A549 (cell line): ENCODE results near the gene GFM1. TPM values are rescaled to one million over a fixed set of nuclear protein-coding genes. Genes with fewer than 3 reads are reported as not detected.

Experiments
- ATAC-seq, 2 experiments: fragments of 200-7000 bp in 1 of 2; fragments of >200 bp in 1 of 2; cut with Nextera tagmentation in 1 of 2; cut with Tn5 transposase in 1 of 2; 3 replicates each; pipeline versions ENCODE4 v1.8.0 to v1.9.1; 2018 to 2020; ENCODE audit warnings: mild to moderate bottlenecking in 1 of 2, moderate library complexity in 1 of 2
- CTCF ChIA-PET: fragments of 300-600 bp; sonication (Branson Sonifier 250); formaldehyde crosslinking; extraction: SDS; loops from one replicate; lab custom pipeline; 2021; ENCODE audit warnings: antibody characterized with exemption, inconsistent platforms; lab: Yijun Ruan, JAX
- POLR2A ChIA-PET: fragments of 350-600 bp; formaldehyde crosslinking; extraction: SDS; loops from one replicate; lab custom pipeline; 2021; ENCODE audit warnings: antibody characterized with exemption, inconsistent platforms; lab: Yijun Ruan, JAX
- DNase-seq, 2 experiments: peaks; one replicate each; pipeline versions ENCODE4 v3.0.0 to v3.0.0-alpha.2; 2011 to 2016; ENCODE audit warnings: low read depth in 1 of 2, low spot score in 1 of 2
- FAIRE-seq: peaks from 2 replicates; lab custom pipeline; 2011; peaks lifted over from hg19 to GRCh38; lab: Jason Lieb, UNC
- H3K27ac ChIP-seq, 2 experiments: fragments of >200 bp; sonication (Bioruptor Twin); formaldehyde crosslinking; 3 replicates each; pipeline ENCODE4 v1.5.1; 2016 to 2017
- H3K4me1 ChIP-seq: fragments of >200 bp; sonication (Bioruptor Twin); formaldehyde crosslinking; 3 replicates; pipeline ENCODE4 v1.6.1; 2016
- H3K4me2 ChIP-seq: fragments of >200 bp; sonication (Bioruptor Twin); formaldehyde crosslinking; 3 replicates; pipeline ENCODE4 v1.6.1; 2016
- H3K4me3 ChIP-seq: fragments of >200 bp; sonication (Bioruptor Twin); formaldehyde crosslinking; 3 replicates; pipeline ENCODE4 v1.5.1; 2016
- H3K9me3 ChIP-seq: fragments of >200 bp; sonication (Bioruptor Twin); formaldehyde crosslinking; 3 replicates; pipeline ENCODE4 v1.6.1; 2016
- BCL3 ChIP-seq: fragments of >200 bp; sonication (Bioruptor Twin); formaldehyde crosslinking; IDR thresholded peaks from 3 replicates; pipeline ENCODE4 v1.6.1; 2016
- CEBPB ChIP-seq, 2 experiments: fragments of >200 bp in 1 of 2; sonication (Bioruptor Twin) in 1 of 2; formaldehyde crosslinking in 1 of 2; IDR thresholded peaks; 2 replicates each; pipeline ENCODE4 v1.6.1; 2012 to 2016
- CHD2 ChIP-seq: fragments of 150-350 bp; IDR thresholded peaks from 2 replicates; pipeline ENCODE4 v1.6.1; 2014; ENCODE audit warnings: low read length; ENCODE audit not compliant: partially characterized antibody
- CTCF ChIP-seq: fragments of >200 bp; sonication (Bioruptor Twin); formaldehyde crosslinking; IDR thresholded peaks from 3 replicates; pipeline ENCODE4 v1.5.1; 2016
- E2F6 ChIP-seq: IDR thresholded peaks from 2 replicates; pipeline ENCODE4 v1.6.1; 2012; ENCODE audit warnings: low read depth, borderline replicate concordance
- ESRRA ChIP-seq: fragments of 150-350 bp; IDR thresholded peaks from 2 replicates; pipeline ENCODE4 v1.6.1; 2014; ENCODE audit warnings: mild to moderate bottlenecking, low read length, borderline replicate concordance
- FOSB ChIP-seq: fragments of 250-450 bp; sonication (Bioruptor Pico); IDR thresholded peaks from 2 replicates; pipeline ENCODE4 v1.5.0; 2020; ENCODE audit warnings: mild to moderate bottlenecking, moderate library complexity
- FOSL2 ChIP-seq, 2 experiments: fragments of 450-650 bp in 1 of 2; fragments of >200 bp in 1 of 2; sonication (Bioruptor Twin) in 1 of 2; formaldehyde crosslinking; IDR thresholded peaks; 2 replicates each; pipeline versions ENCODE4 v1.5.0 to v1.6.1; 2016 to 2020; ENCODE audit warnings: mild to moderate bottlenecking in 1 of 2, moderate library complexity in 1 of 2
- GATA3 ChIP-seq: IDR thresholded peaks from 2 replicates; pipeline ENCODE4 v1.6.1; 2012; ENCODE audit warnings: borderline replicate concordance
- HDAC2 ChIP-seq: fragments of 200-600 bp; sonication (generic); IDR thresholded peaks from 2 replicates; pipeline ENCODE4 v1.6.1; 2016
- HEYL ChIP-seq: fragments of 250-450 bp; sonication (Bioruptor Pico); IDR thresholded peaks from 2 replicates; pipeline ENCODE4 v1.8.0; 2021; ENCODE audit warnings: mild to moderate bottlenecking, moderate library complexity
- HOXA7 ChIP-seq: fragments of 250-450 bp; sonication (Bioruptor Pico); IDR thresholded peaks from 2 replicates; pipeline ENCODE4 v1.5.0; 2020; ENCODE audit warnings: mild to moderate bottlenecking, moderate library complexity
- HOXB5 ChIP-seq: fragments of 250-450 bp; sonication (Bioruptor Pico); IDR thresholded peaks from 2 replicates; pipeline ENCODE4 v1.5.0; 2020; ENCODE audit warnings: mild to moderate bottlenecking, moderate library complexity
- JUN ChIP-seq, 2 experiments: fragments of >200 bp; sonication (Bioruptor Twin); formaldehyde crosslinking; IDR thresholded peaks; 2 replicates in 1 of 2; 3 replicates in 1 of 2; pipeline ENCODE4 v1.6.1; 2016 to 2017
- MAX ChIP-seq: IDR thresholded peaks from 2 replicates; pipeline ENCODE4 v1.6.1; 2012
- MAZ ChIP-seq: fragments of 150-350 bp; IDR thresholded peaks from 2 replicates; pipeline ENCODE4 v1.6.1; 2014; ENCODE audit warnings: antibody characterized with exemption, low read depth, low read length, borderline replicate concordance
- NPAS2 ChIP-seq: fragments of 250-450 bp; sonication (Bioruptor Pico); IDR thresholded peaks from 2 replicates; pipeline ENCODE4 v1.8.0; 2022; ENCODE audit warnings: mild to moderate bottlenecking, moderate library complexity, borderline replicate concordance
- PBX3 ChIP-seq: IDR thresholded peaks from 2 replicates; pipeline ENCODE4 v1.6.1; 2012
- PHF8 ChIP-seq: fragments of 200-600 bp; sonication (generic); IDR thresholded peaks from 2 replicates; pipeline ENCODE4 v1.6.1; 2016; ENCODE audit warnings: low read depth, mild to moderate bottlenecking, antibody characterized with exemption, moderate library complexity, borderline replicate concordance
- POLR2A ChIP-seq: IDR thresholded peaks from 2 replicates; pipeline ENCODE4 v1.6.1; 2012; ENCODE audit warnings: mild to moderate bottlenecking, low read length
- RAD21 ChIP-seq, 2 experiments: fragments of >200 bp in 1 of 2; sonication (Bioruptor Twin) in 1 of 2; formaldehyde crosslinking in 1 of 2; IDR thresholded peaks in 1 of 2; conservative IDR thresholded peaks in 1 of 2; 2 replicates in 1 of 2; 3 replicates in 1 of 2; pipeline ENCODE4 v1.6.1; 2012 to 2018; ENCODE audit warnings: inconsistent platforms in 1 of 2
- TP53 ChIP-seq: fragments of 250-450 bp; sonication (Bioruptor Pico); IDR thresholded peaks from 2 replicates; pipeline ENCODE4 v1.5.0; 2021; ENCODE audit warnings: mild to moderate bottlenecking, moderate library complexity
- ZSCAN20 ChIP-seq: fragments of 250-450 bp; sonication (Bioruptor Pico); IDR thresholded peaks from 2 replicates; pipeline ENCODE4 v1.8.0; 2022; ENCODE audit warnings: mild to moderate bottlenecking, moderate library complexity
- WGBS: methylation state at CpG from one replicate; pipeline ENCODE4 v1.1.6; 2017; ENCODE audit errors: missing lambda C conversion rate; 5-methylcytosine and 5-hydroxymethylcytosine counted together
- polyA plus RNA-seq, 4 experiments: library from polyadenylated mRNA; depleted of rRNA in 3 of 4; stranded (reverse); fragments of >200 nt; fragmentation: RNase III in 1 of 4; extraction: RNeasy Plus Mini Kit Qiagen cat#74134 plus additional on column Dnase treatment in 1 of 4; gene quantifications; 2 replicates in 3 of 4; 3 replicates in 1 of 4; pipeline ENCODE4 v1.2.3, GENCODE V29; 2011 to 2017

Gene GFM1
- polyA plus RNA-seq, 2 of the 4 experiments (the other 2 are of a cell fraction): 48.8 to 71.4 TPM

GRCh38 chr3:158731938-158732855 lies 87.9 kb downstream of the GFM1 start, which contains the start of gene RARRES1:
Gene RARRES1 (minus strand): TSS chr3:158732457. CDS start chr3:158732415, 42 bp downstream.
- peak within 1 kb of the TSS; percentile 72 for H3K4me3 ChIP-seq
- DNase-seq: peak; percentile 60 to 70
- TF ChIP-seq HEYL (CRISPR knock-in tag) (no peak), CEBPB (IDR thresholded peaks at IDR 0.05) (peak; percentile 90 to 96), JUN (IDR thresholded peaks at IDR 0.05) (peak in 1 of 2 experiments; percentile 66; a peak in 2 of 5 replicates), ZSCAN20 (CRISPR knock-in tag) (no peak), RAD21 (conservative IDR thresholded peaks at IDR 0.05 in 1 of 2, IDR thresholded peaks at IDR 0.05 in 1 of 2) (peak in 1 of 2 experiments; percentile 23; a peak in 2 of 5 replicates), HOXA7 (CRISPR knock-in tag) (no peak), MAX (peak; percentile 81), CHD2 (no peak), PHF8 (peak; percentile 35; the same call in 1 of the 2 replicates), FOSL2 (IDR thresholded peaks at IDR 0.05) (no peak), FOSL2 (CRISPR knock-in tag; IDR thresholded peaks at IDR 0.05) (0 out of 2 replicates have a peak, but pooled peaks have one; percentile 14), POLR2A (no peak; the same call in 1 of the 2 replicates), GATA3 (no peak), NPAS2 (CRISPR knock-in tag) (no peak; the same call in 1 of the 2 replicates), MAZ (no peak), FOSB (CRISPR knock-in tag) (no peak), HOXB5 (CRISPR knock-in tag) (0 out of 2 replicates have a peak, but pooled peaks have one; percentile 44), E2F6 (peak; percentile 87), ESRRA (no peak), PBX3 (no peak), TP53 (no peak), CTCF (no peak), BCL3 (peak; percentile 69; the same call in 1 of the 3 replicates), HDAC2 (no peak)
- TF ChIP-seq, all 56 proteins: peak for 9
- FAIRE-seq: no peak
- Histone ChIP-seq H3K27ac (peak within 1 kb of the TSS; percentile 85 to 92), H3K4me2 (peak within 1 kb of the TSS; percentile 75), H3K4me1 (peaks cover 27% of the 10 kb centered on the region), H3K9me3 (peaks cover 12% of the 10 kb centered on the region)
- 53% methylated on average over 5 of the region's 101 CpGs for WGBS
- peak; percentile 81 to 91 for ATAC-seq
- ChIA-PET CTCF (interaction anchor here (0.9 to 11.7 kb wide), 2 partner anchors 58 to 88 kb away, joined by 4 to 202 read pairs; no protein-coding TSS in a partner anchor), POLR2A (interaction anchor here (1.4 kb wide), 1 partner anchor 57 kb away, joined by 3 read pairs; no protein-coding TSS in a partner anchor)
